Activated T-cell treated with anti-CD3 and anti-CD28 coated beads, Interleukin-2, amount 50 U/mL, for 72 hours (primary cell): ENCODE measurements around the gene TMA7. TPM values are rescaled to one million over a fixed set of nuclear protein-coding genes. Genes with fewer than 3 reads are reported as not detected.
"Not testable (repeated sequence)": the region's sequence is repeated elsewhere in the genome, so short reads cannot be mapped to it uniquely, and the experiment has no call there.

ENCODE experiments used
- ATAC-seq, 2 donors: fragments of 150-1000 bp; cut with Tn5 transposase; replicated peaks in 1 of 2; 2 replicates each; pipeline ENCODE4 v1.10.0; 2021; ENCODE audit warnings: moderate library complexity in 2 of 2, mild to moderate bottlenecking in 1 of 2
- DNase-seq, 2 donors: peaks; one replicate each; pipeline ENCODE4 v3.0.0; 2021 to 2022; ENCODE audit warnings: mixed read lengths in 1 of 2
- H3K27ac Mint-ChIP-seq: one replicate; pipeline ENCODE4 v1.8.0; 2022; ENCODE audit warnings: mild to moderate bottlenecking, moderate library complexity, mixed read lengths
- H3K27me3 Mint-ChIP-seq: one replicate; pipeline ENCODE4 v1.8.0; 2022; ENCODE audit warnings: low read depth, mixed read lengths
- H3K36me3 Mint-ChIP-seq, 2 donors: one replicate each; pipeline ENCODE4 v1.8.0; 2022; ENCODE audit warnings: mixed read lengths in 2 of 2, mild to moderate bottlenecking in 1 of 2; ENCODE audit not compliant: insufficient read depth in 2 of 2
- H3K4me1 Mint-ChIP-seq: one replicate; pipeline ENCODE4 v1.8.0; 2022; ENCODE audit warnings: low read depth, mixed read lengths
- H3K4me3 Mint-ChIP-seq, 2 donors: one replicate each; pipeline ENCODE4 v1.8.0; 2022; ENCODE audit warnings: mild to moderate bottlenecking in 2 of 2, mixed read lengths in 2 of 2, moderate library complexity in 2 of 2
- H3K9me3 Mint-ChIP-seq, 2 donors: one replicate each; pipeline ENCODE4 v1.8.0; 2022; ENCODE audit warnings: mixed read lengths in 2 of 2
- total RNA-seq, 2 donors: library from RNA; stranded (reverse); gene quantifications; one replicate each; pipeline ENCODE4 v1.2.3, GENCODE V29; 2022

Gene TMA7
- total RNA-seq, 2 donors from 2014 or later, result 263 to 285 TPM

- H3K9me3 Mint-ChIP-seq, result no peaks in the 10 kb centered on the region
- H3K4me3 Mint-ChIP-seq, result peak overlapping the region; percentile 91 to 92
- no peaks in the 10 kb centered on the region for H3K27me3 Mint-ChIP-seq
- peak overlapping the region; percentile 89 for H3K27ac Mint-ChIP-seq
- H3K36me3 Mint-ChIP-seq, result peaks cover 7 to 13% of the 10 kb centered on the region in 2 donors
- peak in 1 of 2 donors; percentile 0 for ATAC-seq
- peaks cover 51% of the 10 kb centered on the region for H3K4me1 Mint-ChIP-seq
- peak in 1 of 2 donors; percentile 20 for DNase-seq
Observed at GRCh38 chr3:48440590-48440958, 517 bp downstream of the TMA7 start.

GRCh38 chr3:48441940-48442339 is 1.9 kb downstream of the TMA7 start:
- H3K4me3 Mint-ChIP-seq, result peak overlapping the region; percentile 91 to 92
- H3K9me3 Mint-ChIP-seq, result no peaks in the 10 kb centered on the region
- DNase-seq, result no peak
- peaks cover 7 to 17% of the 10 kb centered on the region in 2 donors for H3K36me3 Mint-ChIP-seq
- no peak for ATAC-seq
- H3K27ac Mint-ChIP-seq, result peak overlapping the region; percentile 89
- H3K4me1 Mint-ChIP-seq, result peaks cover 60% of the 10 kb centered on the region
- no peaks in the 10 kb centered on the region for H3K27me3 Mint-ChIP-seq

- ATAC-seq (no peak), DNase-seq (no peak)
- Mint-ChIP-seq H3K9me3 (no peaks in the 10 kb centered on the region), H3K27me3 (no peaks in the 10 kb centered on the region), H3K4me1 (peaks cover 58% of the 10 kb centered on the region), H3K27ac (peak overlapping the region; percentile 64), H3K4me3 (peak overlapping the region; percentile 95 to 100), H3K36me3 (peaks cover 7 to 20% of the 10 kb centered on the region in 2 donors)
Observed at GRCh38 chr3:48445277-48445882, 5.3 kb downstream of the TMA7 start.

GRCh38 chr3:48446043-48446424 is 6.0 kb downstream of the TMA7 start:
- peaks cover 58% of the 10 kb centered on the region for H3K4me1 Mint-ChIP-seq
- ATAC-seq, result no peak

GRCh38 chr3:48446425-48447193 is 6.6 kb downstream of the TMA7 start, which contains the start of gene ATRIP:
ATRIP (plus strand) TSS chr3:48446737; CDS start chr3:48446846, 109 bp downstream.
- peak; percentile 96 to 99 for ATAC-seq
- Mint-ChIP-seq H3K27me3 (no peaks in the 10 kb centered on the region), H3K36me3 (peaks cover 7 to 16% of the 10 kb centered on the region in 2 donors), H3K4me1 (peaks cover 54% of the 10 kb centered on the region), H3K27ac (peak within 1 kb of the TSS; percentile 66), H3K9me3 (no peaks in the 10 kb centered on the region), H3K4me3 (peak within 1 kb of the TSS; percentile 95 to 100)
- peak; percentile 92 to 95 for DNase-seq

More at GRCh38 chr3:48446043-48446424, 6.0 kb downstream of the TMA7 start:
- no peaks in the 10 kb centered on the region for H3K27me3 Mint-ChIP-seq
- peak overlapping the region; percentile 95 to 100 for H3K4me3 Mint-ChIP-seq
- H3K36me3 Mint-ChIP-seq, result peaks cover 7 to 20% of the 10 kb centered on the region in 2 donors
- no peaks in the 10 kb centered on the region for H3K9me3 Mint-ChIP-seq
- DNase-seq, result no peak
- H3K27ac Mint-ChIP-seq, result peak overlapping the region; percentile 64

- H3K27me3 Mint-ChIP-seq, result no peaks in the 10 kb centered on the region
- ATAC-seq (no peak), DNase-seq (no peak)
- H3K4me3 Mint-ChIP-seq, result no peak overlapping the region
- H3K36me3 Mint-ChIP-seq, result peaks cover 6 to 14% of the 10 kb centered on the region in 2 donors
- peaks cover 23% of the 10 kb centered on the region for H3K4me1 Mint-ChIP-seq
- H3K27ac Mint-ChIP-seq, result no peak overlapping the region
- no peaks in the 10 kb centered on the region for H3K9me3 Mint-ChIP-seq
Observed at GRCh38 chr3:48451270-48451669, 11.2 kb downstream of the TMA7 start.

GRCh38 chr3:48456456-48456855 is 16.4 kb downstream of the TMA7 start:
- Mint-ChIP-seq H3K36me3 (peaks cover 2 to 7% of the 10 kb centered on the region in 2 donors), H3K4me1 (no peaks in the 10 kb centered on the region), H3K9me3 (no peaks in the 10 kb centered on the region), H3K27ac (no peak overlapping the region), H3K27me3 (no peaks in the 10 kb centered on the region), H3K4me3 (no peak overlapping the region)
- no peak for DNase-seq
- no peak for ATAC-seq

- H3K27ac Mint-ChIP-seq, result no peak overlapping the region
- no peak overlapping the region for H3K4me3 Mint-ChIP-seq
- H3K9me3 Mint-ChIP-seq, result no peaks in the 10 kb centered on the region
- ATAC-seq (no peak), DNase-seq (no peak)
- H3K36me3 Mint-ChIP-seq, result peaks cover 0 to 5% of the 10 kb centered on the region in 2 donors
- H3K4me1 Mint-ChIP-seq, result no peaks in the 10 kb centered on the region
- no peaks in the 10 kb centered on the region for H3K27me3 Mint-ChIP-seq
Observed at GRCh38 chr3:48459331-48459730, 19.3 kb downstream of the TMA7 start.

- Mint-ChIP-seq H3K27me3 (no peaks in the 10 kb centered on the region), H3K4me1 (no peaks in the 10 kb centered on the region), H3K27ac (no peak overlapping the region), H3K9me3 (no peaks in the 10 kb centered on the region), H3K36me3 (peaks cover 0 to 5% of the 10 kb centered on the region in 2 donors), H3K4me3 (no peak overlapping the region)
- no peak for ATAC-seq
- no peak for DNase-seq
Observed at GRCh38 chr3:48459773-48460516, 19.9 kb downstream of the TMA7 start.

- Mint-ChIP-seq H3K36me3 (peaks cover 0 to 3% of the 10 kb centered on the region in 2 donors), H3K4me1 (peaks cover 4% of the 10 kb centered on the region), H3K4me3 (no peak overlapping the region), H3K9me3 (no peaks in the 10 kb centered on the region), H3K27me3 (no peaks in the 10 kb centered on the region), H3K27ac (no peak overlapping the region)
- ATAC-seq (no peak), DNase-seq (no peak)
Observed at GRCh38 chr3:48460517-48460902, 20.5 kb downstream of the TMA7 start.

GRCh38 chr3:48461767-48462166 is 21.7 kb downstream of the TMA7 start:
- ATAC-seq, H3K9me3 Mint-ChIP-seq, DNase-seq, H3K27me3 Mint-ChIP-seq, H3K27ac Mint-ChIP-seq, H3K4me3 Mint-ChIP-seq, H3K36me3 Mint-ChIP-seq: not testable (repeated sequence)
- peaks cover 13% of the 10 kb centered on the region for H3K4me1 Mint-ChIP-seq

- DNase-seq, result no peak
- H3K4me1 Mint-ChIP-seq, result peaks cover 32% of the 10 kb centered on the region
- H3K27me3 Mint-ChIP-seq, result no peaks in the 10 kb centered on the region
- H3K9me3 Mint-ChIP-seq, result no peaks in the 10 kb centered on the region
- no peak overlapping the region for H3K4me3 Mint-ChIP-seq
- peaks cover 4 to 13% of the 10 kb centered on the region in 2 donors for H3K36me3 Mint-ChIP-seq
- H3K27ac Mint-ChIP-seq, result no peak overlapping the region
- no peak for ATAC-seq
Observed at GRCh38 chr3:48463703-48464102, 23.6 kb downstream of the TMA7 start.

- no peaks in the 10 kb centered on the region for H3K27me3 Mint-ChIP-seq
- ATAC-seq (no peak), DNase-seq (no peak)
- peak overlapping the region; percentile 91 for H3K27ac Mint-ChIP-seq
- H3K4me1 Mint-ChIP-seq, result peaks cover 43% of the 10 kb centered on the region
- peaks cover 4 to 13% of the 10 kb centered on the region in 2 donors for H3K36me3 Mint-ChIP-seq
- H3K4me3 Mint-ChIP-seq, result no peak overlapping the region
- no peaks in the 10 kb centered on the region for H3K9me3 Mint-ChIP-seq
Observed at GRCh38 chr3:48464713-48465221, 24.7 kb downstream of the TMA7 start.
